Measurements from ENCODE around the gene SMAD7. TPM values are rescaled to one million over a fixed set of nuclear protein-coding genes. Genes with fewer than 3 reads are reported as not detected.

SMAD7 gene
- total RNA-seq, 4 donors from 2014 or later, result 40.1 to 69.3 (median 59.2) TPM

DNA sequence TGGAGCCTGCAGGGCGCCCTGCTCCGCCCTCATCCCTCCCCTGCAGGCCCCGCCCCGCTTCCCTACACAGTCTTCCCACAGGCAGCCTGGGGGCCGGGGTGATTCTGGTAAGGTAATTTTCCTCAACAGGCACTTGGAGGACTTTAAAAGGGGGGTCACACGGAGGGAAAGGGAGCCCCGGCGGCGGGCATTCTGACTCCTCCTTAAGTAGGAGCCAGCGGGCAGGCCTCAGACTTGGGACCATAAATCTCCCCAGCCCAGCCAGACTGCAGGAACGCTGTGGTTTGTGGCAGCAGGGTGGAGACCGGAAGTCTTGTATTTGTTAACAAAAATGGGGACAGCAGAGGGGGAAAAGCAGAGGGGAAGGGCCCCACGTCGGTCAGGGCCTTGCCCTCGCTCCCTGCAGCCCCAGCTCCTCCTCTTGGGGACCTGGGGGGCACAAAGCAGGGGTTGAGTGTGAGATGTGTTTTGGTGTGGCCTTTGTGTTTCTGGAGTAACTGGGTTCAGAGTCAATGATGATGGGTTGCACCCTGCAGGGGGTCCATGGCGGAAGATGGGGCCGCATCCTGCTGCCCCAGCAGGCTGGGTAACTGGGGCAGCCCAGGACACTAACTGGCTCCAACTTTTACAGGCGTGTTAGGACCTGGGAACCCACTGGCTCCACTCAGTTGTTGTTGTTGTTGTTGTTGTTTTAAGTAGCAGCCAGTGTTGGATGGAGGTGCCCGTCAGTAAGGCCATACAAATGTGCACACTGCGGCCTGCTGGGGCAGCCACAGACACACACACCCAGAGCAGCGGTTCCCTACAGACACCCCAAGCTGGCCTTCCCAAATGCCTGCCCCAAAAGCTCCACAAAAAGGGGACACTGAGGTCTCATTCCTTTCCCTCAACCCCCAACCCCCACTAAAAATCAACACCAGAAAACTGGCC is 27.7 kb downstream of the SMAD7 start:
- no peak for TF ChIP-seq POLR2A (IDR thresholded peaks at IDR 0.05)
- TF ChIP-seq, protein P1, sequence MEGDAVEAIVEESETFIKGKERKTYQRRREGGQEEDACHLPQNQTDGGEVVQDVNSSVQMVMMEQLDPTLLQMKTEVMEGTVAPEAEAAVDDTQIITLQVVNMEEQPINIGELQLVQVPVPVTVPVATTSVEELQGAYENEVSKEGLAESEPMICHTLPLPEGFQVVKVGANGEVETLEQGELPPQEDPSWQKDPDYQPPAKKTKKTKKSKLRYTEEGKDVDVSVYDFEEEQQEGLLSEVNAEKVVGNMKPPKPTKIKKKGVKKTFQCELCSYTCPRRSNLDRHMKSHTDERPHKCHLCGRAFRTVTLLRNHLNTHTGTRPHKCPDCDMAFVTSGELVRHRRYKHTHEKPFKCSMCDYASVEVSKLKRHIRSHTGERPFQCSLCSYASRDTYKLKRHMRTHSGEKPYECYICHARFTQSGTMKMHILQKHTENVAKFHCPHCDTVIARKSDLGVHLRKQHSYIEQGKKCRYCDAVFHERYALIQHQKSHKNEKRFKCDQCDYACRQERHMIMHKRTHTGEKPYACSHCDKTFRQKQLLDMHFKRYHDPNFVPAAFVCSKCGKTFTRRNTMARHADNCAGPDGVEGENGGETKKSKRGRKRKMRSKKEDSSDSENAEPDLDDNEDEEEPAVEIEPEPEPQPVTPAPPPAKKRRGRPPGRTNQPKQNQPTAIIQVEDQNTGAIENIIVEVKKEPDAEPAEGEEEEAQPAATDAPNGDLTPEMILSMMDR (IDR thresholded peaks at IDR 0.05), result no peak
- H3K27ac ChIP-seq, result peak overlapping the region in 2 of 3 donors; percentile 51 to 61
- intact Hi-C loops (cut with DNase I), result no loop called here
- peaks cover 11 to 13% of the 10 kb centered on the region in 2 donors for H3K36me3 ChIP-seq
- no peaks in the 10 kb centered on the region for H3K9me3 ChIP-seq
- H3K4me3 ChIP-seq (replicated peaks in 1 of 3), result no peak overlapping the region
- WGBS, 2 donors, result 71 to 77% methylated on average over 18 to 21 of the region's 21 CpGs
- no peak for DNase-seq
- peaks cover 29 to 71% of the 10 kb centered on the region in 2 donors for H3K4me1 ChIP-seq
- no peaks in the 10 kb centered on the region for H3K27me3 ChIP-seq

DNA sequence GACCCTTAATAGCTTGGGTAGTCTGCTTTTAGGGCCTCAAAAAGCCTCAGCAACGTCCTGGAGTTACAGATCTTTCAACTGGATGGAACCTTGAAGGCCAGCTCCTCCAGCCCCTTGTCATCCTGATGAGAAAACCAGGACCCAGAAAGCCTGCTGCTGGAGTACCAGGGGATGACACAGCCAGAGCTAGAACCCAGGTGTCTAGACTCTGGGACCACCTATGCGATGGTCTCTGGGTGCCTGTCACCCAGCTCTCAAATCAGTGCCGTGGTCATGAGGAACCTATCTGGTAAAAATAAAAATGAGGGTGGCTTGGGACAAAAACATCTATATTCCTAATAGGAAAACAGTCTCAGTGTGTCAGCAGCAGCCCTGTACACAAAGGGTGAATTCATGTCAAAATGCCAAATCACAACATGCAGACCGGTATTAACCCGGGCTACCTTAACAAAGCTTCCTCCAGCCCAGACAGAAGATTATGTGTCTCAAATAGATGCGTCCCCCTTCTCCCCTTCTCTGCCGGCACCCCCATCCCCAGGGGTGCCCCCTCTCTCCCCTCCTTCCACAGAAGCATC is 28.5 kb downstream of the SMAD7 start:
- TF ChIP-seq, protein P1 (IDR thresholded peaks at IDR 0.05), result no peak
- no peak for TF ChIP-seq POLR2A (IDR thresholded peaks at IDR 0.05)

DNA sequence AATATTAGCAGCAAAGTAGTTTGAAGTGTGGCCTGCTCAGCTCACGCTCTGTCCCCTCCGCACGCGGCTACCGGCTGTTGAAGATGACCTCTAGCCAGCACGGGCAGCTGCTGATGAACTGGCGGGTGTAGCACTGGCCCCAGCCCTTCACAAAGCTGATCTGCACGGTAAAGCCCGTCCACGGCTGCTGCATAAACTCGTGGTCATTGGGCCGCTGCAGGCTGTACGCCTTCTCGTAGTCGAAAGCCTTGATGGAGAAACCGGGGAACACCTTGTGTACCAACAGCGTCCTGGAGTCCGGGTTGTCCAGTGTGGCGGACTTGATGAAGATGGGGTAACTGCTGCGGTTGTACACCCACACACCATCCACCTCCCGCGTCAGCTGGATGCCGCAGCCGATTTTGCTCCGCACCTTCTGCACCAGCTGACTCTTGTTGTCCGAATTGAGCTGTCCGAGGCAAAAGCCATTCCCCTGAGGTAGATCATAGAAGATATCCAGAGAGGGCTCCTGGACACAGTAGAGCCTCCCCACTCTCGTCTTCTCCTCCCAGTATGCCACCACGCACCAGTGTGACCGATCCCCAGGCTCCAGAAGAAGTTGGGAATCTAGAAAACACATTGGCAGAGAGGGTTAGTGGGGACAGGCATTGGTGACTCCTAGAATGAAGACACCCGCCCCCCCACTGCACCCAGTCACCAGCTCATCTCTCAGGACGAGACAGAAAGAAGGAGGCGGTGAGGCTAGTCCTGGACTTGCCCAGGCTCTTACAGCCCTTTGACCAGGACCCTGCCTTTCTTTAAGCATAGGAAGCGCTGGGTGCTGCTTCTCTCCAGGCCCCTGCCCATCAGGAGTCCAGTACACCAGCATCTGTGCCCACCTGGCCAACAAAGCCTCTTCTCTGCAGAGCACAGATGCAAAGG is 29.2 kb downstream of the SMAD7 start:
- intact Hi-C loops (cut with DNase I), result no loop called here
- Histone ChIP-seq H3K4me3 (replicated peaks in 1 of 3) (no peak overlapping the region), H3K27me3 (no peaks in the 10 kb centered on the region), H3K36me3 (peaks cover 11 to 13% of the 10 kb centered on the region in 2 donors), H3K4me1 (peaks cover 14 to 56% of the 10 kb centered on the region in 2 donors), H3K27ac (no peak overlapping the region), H3K9me3 (no peaks in the 10 kb centered on the region)
- 86 to 90% methylated on average over 31 to 33 of the region's 34 CpGs for WGBS, 2 donors
- no peak for TF ChIP-seq POLR2A (IDR thresholded peaks at IDR 0.05)
- TF ChIP-seq, protein P1 (IDR thresholded peaks at IDR 0.05), result no peak
- DNase-seq, result no peak

More for the DNA sequence above, 28.5 kb downstream of the SMAD7 start:
- WGBS, 2 donors, result 58 to 67% methylated on average over 7 of the region's 7 CpGs
- H3K27me3 ChIP-seq, result no peaks in the 10 kb centered on the region
- no peaks in the 10 kb centered on the region for H3K9me3 ChIP-seq
- H3K4me1 ChIP-seq, result peaks cover 22 to 64% of the 10 kb centered on the region in 2 donors
- DNase-seq, result no peak
- peak overlapping the region in 2 of 3 donors; percentile 44 to 51 for H3K27ac ChIP-seq
- intact Hi-C loops (cut with DNase I), result no loop called here
- H3K36me3 ChIP-seq, result peaks cover 11 to 13% of the 10 kb centered on the region in 2 donors
- no peak overlapping the region for H3K4me3 ChIP-seq (replicated peaks in 1 of 3)

DNA sequence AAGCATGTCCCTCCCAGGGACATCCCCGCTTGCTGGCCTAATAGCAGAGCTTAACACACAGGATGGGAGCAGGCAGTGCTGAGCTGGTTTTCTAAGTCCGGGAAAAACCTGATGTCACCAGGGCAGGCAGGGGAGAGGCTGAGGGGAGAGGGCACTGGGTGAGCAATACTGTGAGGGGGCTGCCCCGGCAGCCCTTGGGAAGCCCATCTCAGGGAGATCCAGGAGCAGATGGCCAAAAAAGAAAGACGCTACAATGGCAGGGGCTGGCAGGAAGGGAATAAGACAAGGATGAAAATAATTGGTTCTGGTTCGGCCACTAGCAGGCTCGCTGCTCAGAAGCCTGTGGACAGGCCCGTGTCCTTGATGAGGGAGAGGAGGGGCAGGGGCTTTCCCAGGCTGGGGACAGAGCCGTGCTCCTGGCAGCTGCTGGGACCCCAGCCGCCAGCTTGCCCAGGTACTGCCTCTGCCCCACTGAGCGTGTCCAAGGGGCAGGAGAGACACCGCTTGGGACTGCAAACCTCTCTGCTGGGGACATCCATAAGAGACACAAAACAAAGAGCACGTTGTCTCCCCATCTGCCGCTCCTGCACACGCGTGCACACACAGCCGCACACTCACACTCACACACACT is 30.2 kb downstream of the SMAD7 start:
- Histone ChIP-seq H3K36me3 (peaks cover 11 to 13% of the 10 kb centered on the region in 2 donors), H3K27ac (no peak overlapping the region), H3K9me3 (no peaks in the 10 kb centered on the region), H3K27me3 (no peaks in the 10 kb centered on the region), H3K4me1 (peaks cover 7 to 49% of the 10 kb centered on the region in 2 donors), H3K4me3 (replicated peaks in 1 of 3) (no peak overlapping the region)
- TF ChIP-seq, protein P1 (IDR thresholded peaks at IDR 0.05), result no peak
- TF ChIP-seq POLR2A (IDR thresholded peaks at IDR 0.05), result no peak
- no peak for DNase-seq
- intact Hi-C loops (cut with DNase I), result no loop called here
- 64 to 71% methylated on average over 16 of the region's 16 CpGs for WGBS, 2 donors

Data from thyroid gland (tissue), 4 donors.